Measurements from ENCODE around the gene RILPL1.
"Not testable (repeated sequence)": the region's sequence is repeated elsewhere in the genome, so short reads cannot be mapped to it uniquely, and the experiment has no call there.

DNA sequence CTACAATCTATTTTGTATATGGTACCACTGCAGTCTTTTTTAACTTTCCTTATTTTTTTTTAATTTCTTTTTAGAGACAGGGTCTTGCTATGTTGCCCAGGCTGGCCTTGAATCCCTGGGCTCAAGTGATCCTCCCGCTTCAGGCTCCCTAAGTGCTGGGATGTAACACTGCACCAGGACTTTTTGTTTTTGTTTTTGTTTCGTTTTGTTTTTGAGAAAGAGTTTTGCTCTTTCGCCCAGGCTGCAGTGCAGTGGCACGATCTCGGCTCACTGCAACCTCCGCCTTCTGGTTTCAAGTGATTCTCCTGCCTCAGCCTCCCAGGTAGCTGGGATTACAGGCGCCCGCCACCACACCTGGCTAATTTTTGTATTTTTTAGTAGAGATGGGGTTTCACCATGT is 104.4 kb downstream of the RILPL1 start:
- TF ChIP-seq, protein P1, sequence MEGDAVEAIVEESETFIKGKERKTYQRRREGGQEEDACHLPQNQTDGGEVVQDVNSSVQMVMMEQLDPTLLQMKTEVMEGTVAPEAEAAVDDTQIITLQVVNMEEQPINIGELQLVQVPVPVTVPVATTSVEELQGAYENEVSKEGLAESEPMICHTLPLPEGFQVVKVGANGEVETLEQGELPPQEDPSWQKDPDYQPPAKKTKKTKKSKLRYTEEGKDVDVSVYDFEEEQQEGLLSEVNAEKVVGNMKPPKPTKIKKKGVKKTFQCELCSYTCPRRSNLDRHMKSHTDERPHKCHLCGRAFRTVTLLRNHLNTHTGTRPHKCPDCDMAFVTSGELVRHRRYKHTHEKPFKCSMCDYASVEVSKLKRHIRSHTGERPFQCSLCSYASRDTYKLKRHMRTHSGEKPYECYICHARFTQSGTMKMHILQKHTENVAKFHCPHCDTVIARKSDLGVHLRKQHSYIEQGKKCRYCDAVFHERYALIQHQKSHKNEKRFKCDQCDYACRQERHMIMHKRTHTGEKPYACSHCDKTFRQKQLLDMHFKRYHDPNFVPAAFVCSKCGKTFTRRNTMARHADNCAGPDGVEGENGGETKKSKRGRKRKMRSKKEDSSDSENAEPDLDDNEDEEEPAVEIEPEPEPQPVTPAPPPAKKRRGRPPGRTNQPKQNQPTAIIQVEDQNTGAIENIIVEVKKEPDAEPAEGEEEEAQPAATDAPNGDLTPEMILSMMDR (conservative IDR thresholded peaks at IDR 0.05; ENCODE audit: low read length) = not testable (repeated sequence)
- not testable (repeated sequence) for TF ChIP-seq EZH2phosphoT487 (IDR thresholded peaks at IDR 0.05; ENCODE audit: borderline replicate concordance, low read depth, low read length)
